Posterior cingulate gyrus (tissue), 11 donors: ENCODE results near the gene SPATS2L.
A peak's percentile ranks its signal among the peaks of the same experiment; 100 is the strongest.

ENCODE experiments used
- DNase-seq, 10 donors: peaks; one replicate each; pipeline versions ENCODE4 v3.0.0 to v3.0.0-alpha.2; 2020 to 2021; ENCODE audit warnings: mixed read lengths in 3 of 10
- intact Hi-C: fragments of 100-400 bp; cut with DNase I; formaldehyde crosslinking; loops from one replicate; pipeline ENCODE4 v1.15.1; 2023

SPATS2L gene

GRCh38 chr2:200296118-200296517, 10.4 kb upstream of the SPATS2L start:
- intact Hi-C loops, result no loop called here

GRCh38 chr2:200297100-200297499, 9.4 kb upstream of the SPATS2L start:
- no peak for DNase-seq
- intact Hi-C loops, result no loop called here

More at GRCh38 chr2:200296118-200296517, 10.4 kb upstream of the SPATS2L start:
- no peak for DNase-seq

- DNase-seq, result no peak
- intact Hi-C loops, result no loop called here
These were observed 8.5 kb upstream of the SPATS2L start for GRCh38 chr2:200297989-200298388.

GRCh38 chr2:200298816-200299215, 7.7 kb upstream of the SPATS2L start:
- no peak for DNase-seq
- intact Hi-C loops, result no loop called here

- intact Hi-C loops, result loop anchor here (10.0 kb wide), 1 partner anchor 405 kb away; no protein-coding TSS in a partner anchor
- no peak for DNase-seq
These were observed 6.4 kb upstream of the SPATS2L start for GRCh38 chr2:200300065-200300464.

DNA sequence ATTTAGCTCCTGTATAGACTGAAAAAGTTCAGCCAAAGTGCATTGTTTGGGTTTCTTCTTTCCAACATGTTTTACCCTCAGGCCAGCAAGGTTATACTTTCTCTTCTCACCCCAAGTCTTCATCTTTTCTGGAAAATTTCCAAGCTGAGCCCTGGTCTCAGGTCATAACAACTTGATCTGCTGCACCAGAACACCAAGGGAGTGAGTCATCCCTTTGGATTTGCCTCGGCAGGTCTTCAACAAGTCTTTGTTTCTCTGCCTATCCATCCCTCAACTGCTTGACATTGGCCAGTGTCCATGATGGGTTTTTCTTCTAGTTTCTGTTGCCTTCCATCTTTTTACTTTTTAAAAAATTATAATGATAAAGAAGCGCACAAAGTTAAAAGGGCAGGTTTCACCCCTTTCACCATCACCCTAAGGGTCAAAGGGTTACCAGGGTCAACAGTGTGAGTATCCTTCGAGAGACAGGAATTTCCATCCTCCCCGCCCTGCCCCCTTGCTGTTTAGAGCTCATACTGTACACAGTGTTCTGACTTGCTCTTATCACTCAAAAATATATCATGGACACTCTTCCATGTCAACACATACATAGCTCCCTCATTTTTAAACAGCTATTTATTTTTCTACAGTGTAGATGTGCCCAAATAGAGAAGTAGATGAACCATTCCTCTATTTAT, 5.7 kb upstream of the SPATS2L start:
- intact Hi-C loops, result loop anchor here (10.0 kb wide), 1 partner anchor 404 kb away; no protein-coding TSS in a partner anchor
- DNase-seq, result no peak

DNA sequence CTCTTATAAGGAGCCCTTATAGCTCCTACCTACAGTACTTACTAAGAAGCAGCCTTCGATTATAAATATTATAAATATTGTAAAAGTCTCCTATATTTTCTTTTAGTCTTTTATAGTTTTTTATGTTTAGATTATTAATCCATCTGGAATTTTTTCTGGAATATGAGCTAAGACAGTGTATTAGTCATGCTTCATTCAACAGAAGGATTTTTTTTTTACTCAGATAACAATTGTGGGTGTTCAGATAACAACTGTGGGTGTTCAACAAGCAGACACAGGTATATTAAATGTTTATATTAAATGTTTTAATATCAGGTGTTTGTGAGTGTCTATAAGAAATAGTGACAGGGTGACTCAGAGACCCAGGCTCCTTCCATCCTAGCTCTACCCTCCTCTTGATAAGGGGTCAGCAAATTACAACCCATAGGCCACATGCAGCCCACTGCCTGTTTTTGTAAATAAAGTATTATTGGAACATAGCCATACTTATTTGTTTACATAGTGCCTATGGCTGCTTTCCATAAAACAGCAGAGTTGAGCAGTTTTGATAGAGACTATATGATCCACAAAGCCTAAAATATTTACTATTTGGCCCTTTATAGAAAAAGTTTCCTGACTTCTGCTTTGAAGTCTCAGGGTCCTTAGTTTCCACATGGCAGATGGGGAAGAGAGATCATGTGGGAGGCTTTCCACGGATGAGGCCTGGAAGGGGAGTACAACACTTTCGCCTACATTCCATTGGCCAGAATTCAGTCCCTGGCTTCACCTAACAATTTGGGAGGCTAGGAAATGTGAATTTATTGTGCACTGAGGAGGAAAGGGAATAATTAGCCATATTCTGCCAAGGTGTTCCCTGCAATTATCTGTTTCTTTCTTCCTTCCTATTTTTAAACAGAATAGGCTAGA, 4.3 kb upstream of the SPATS2L start:
- intact Hi-C loops, result loop anchor here (10.0 kb wide), 1 partner anchor 403 kb away; no protein-coding TSS in a partner anchor
- no peak for DNase-seq

GRCh38 chr2:200302940-200303727, 3.4 kb upstream of the SPATS2L start:
- no peak for DNase-seq
- intact Hi-C loops, result loop anchor here (10.0 kb wide), 1 partner anchor 402 kb away; no protein-coding TSS in a partner anchor

- DNase-seq, result peak in 9 of 10 donors; percentile 26 to 86 (median 40)
- intact Hi-C loops, result loop anchor here (2.0 to 10.0 kb wide), 4 partner anchors 72 to 399 kb away; no protein-coding TSS in a partner anchor
These were observed 697 bp upstream of the SPATS2L start for GRCh38 chr2:200305797-200306195.

GRCh38 chr2:200306931-200307723, 634 bp downstream of the SPATS2L start:
- peak; percentile 28 to 91 (median 50) for DNase-seq
- intact Hi-C loops, result loop anchor here (2.0 to 10.0 kb wide), 4 partner anchors 70 to 398 kb away; no protein-coding TSS in a partner anchor

- intact Hi-C loops, result loop anchor here (2.0 to 10.0 kb wide), 4 partner anchors 69 to 397 kb away; no protein-coding TSS in a partner anchor
- no peak for DNase-seq
These were observed 1.4 kb downstream of the SPATS2L start for GRCh38 chr2:200307724-200308545.

- no peak for DNase-seq
- intact Hi-C loops, result loop anchor here (5.0 to 10.0 kb wide), 3 partner anchors 69 to 396 kb away; no protein-coding TSS in a partner anchor
These were observed 2.2 kb downstream of the SPATS2L start for GRCh38 chr2:200308546-200309295.

DNA sequence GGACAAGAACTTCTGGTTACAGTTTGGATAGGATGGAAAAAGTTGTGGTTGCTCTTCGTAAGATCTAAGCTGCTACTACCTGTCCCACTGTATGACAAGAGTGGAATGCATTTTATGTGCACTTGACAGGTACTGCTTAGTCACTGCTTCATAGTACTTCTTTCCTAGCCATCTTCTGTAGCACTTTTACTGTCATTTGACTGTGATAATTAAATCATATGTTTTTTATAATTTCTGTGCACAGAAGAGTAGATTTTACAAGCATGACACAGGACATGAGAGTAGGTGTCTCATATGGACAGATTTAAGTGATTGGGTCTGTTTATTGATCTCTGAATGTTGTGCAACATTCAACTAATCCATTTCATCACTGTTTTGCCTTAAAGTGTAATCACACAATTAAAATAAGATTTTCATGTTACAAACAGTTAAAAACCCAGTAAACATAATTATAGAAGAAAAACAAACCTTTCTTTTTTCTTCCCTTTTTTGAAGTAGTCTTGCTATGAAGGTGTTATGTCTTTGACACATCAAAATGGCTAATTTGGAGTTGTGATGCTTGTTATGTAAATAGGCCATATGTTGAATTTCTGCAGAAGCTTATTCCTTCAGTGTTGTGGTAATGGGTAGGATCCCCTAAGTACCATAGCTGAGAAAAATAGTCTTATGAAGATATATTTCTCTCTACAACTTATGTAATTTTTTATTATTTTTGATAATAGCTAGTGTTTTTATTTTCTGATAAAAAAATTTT, 3.0 kb downstream of the SPATS2L start:
- no peak for DNase-seq
- intact Hi-C loops, result loop anchor here (5.0 to 10.0 kb wide), 3 partner anchors 68 to 395 kb away; no protein-coding TSS in a partner anchor

DNA sequence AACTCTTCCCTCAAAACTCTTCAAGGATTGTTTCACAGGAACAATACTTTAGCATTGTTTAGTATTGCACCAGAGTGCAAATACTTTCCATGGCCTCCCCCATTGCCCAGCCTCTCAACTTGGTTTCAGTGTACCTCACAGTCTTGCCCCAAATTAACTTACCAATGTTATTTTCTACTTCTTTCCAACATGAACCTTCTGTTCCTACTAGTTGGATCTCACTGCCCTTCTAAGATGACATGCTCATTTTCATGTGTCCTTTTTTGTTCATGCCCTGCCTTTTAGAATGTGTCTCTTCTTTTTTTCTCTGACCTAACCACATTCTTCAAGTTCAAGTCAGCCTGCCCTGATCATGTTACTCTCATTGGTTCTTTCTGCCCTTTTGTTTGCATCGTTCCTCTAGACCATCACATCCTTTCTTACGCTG, 4.1 kb downstream of the SPATS2L start:
- intact Hi-C loops, result no loop called here
- no peak for DNase-seq

- no peak for DNase-seq
- intact Hi-C loops, result no loop called here
These were observed 4.6 kb downstream of the SPATS2L start for GRCh38 chr2:200311139-200311538.

- intact Hi-C loops, result no loop called here
- no peak for DNase-seq
These were observed 8.6 kb downstream of the SPATS2L start for GRCh38 chr2:200314976-200315567.

DNA sequence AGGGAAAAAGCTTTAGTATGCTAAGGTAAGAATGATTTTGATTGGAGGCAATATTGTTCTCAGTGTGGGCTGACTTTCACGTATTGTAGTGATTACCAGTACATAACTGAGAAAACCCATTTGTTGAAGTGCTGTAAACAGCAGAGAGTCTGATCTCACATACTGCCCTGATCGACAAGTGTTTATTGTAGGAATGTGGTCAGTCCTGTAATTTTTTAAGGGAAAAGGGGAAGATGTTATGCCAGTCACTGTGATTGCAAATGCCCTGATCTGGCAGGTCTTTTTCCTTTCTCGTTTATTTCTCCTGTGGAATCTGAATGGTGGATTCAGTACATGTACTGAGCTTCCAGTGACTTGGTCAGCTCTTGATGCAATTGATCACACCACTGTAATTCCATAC, 11.5 kb downstream of the SPATS2L start:
- intact Hi-C loops, result no loop called here
- DNase-seq, result no peak
